SW480 (cell line): Measurements from ENCODE around the gene ALKBH3.

Source experiments
- DNase-seq: peaks from one replicate; pipeline ENCODE4 v3.0.0-alpha.2; 2016; ENCODE audit warnings: low spot score

The ALKBH3 gene

DNA sequence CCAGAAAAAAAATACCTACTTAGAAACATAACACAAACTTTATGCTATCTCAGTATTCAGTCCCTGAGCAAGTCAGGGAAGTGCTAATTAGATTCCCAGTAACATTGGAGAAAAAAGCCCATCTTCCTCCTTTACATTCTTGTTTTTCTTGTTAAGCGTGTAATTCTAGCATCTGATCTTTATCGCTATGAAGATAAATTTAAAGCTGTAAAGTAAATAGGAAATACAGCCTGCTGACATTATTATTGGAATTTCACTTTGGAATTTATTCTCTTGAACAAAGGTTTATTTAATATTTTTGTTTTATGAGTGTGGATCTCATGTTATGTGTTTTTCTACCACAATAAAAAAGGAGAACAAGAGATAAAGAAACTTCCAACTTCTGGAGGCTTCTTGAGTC is 13.9 kb downstream of the ALKBH3 start:
- DNase-seq = no peak

DNA sequence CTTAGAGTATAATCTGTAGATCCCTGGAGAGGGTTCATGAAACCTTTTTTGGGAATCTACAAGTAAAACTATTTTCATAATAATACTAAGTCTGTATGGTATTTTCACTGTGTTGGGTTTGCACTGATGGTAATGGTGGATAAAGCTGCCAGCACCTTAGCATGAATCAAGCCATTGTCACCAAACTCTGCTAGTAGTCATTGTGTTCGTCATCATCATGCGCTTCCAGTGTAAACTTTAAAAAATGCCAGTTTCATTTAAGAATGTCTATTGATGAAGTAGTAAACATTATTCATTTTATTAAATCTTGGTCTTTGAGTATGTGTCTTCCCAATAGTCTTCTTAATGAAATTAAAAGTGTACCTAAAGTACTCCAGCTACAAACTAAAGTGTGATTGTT is 15.0 kb downstream of the ALKBH3 start:
- DNase-seq = no peak

DNA sequence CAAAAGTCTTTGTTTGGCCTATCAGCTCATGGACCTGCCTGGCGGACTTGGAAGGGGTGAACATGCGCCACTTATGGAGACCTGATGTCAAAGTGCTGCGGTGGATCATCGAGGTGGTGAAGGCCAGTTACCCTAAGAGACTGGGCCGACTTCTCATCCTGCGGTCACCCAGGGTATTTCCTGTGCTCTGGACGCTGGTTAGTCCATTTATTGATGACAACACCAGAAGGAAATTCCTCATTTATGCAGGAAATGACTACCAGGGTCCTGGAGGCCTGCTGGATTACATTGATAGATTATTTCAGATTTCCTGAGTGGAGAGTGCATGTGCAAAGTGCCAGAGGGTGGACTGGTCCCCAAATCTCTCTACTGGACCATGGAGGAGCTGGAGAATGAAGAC is 17.9 kb downstream of the ALKBH3 start:
- no peak for DNase-seq

DNA sequence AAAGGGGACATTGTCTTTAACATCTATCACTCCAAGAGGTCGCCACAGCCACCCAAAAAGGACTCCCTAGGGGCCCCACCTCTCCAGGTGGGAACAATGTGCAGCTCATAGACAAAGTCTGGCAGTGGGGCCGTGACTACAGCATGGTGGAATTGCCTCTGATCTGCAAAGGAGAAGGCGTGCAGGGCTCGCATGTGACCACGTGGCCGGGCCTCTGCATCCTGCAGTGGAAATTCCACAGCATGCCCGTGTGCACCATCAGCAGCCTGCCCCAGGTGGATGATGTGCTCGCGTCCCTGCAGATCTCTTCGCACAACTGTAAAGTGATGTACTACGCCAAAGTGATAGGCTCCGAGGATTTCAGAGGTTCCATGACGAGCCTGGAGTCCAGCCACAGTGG is 18.5 kb downstream of the ALKBH3 start:
- no peak for DNase-seq

DNA sequence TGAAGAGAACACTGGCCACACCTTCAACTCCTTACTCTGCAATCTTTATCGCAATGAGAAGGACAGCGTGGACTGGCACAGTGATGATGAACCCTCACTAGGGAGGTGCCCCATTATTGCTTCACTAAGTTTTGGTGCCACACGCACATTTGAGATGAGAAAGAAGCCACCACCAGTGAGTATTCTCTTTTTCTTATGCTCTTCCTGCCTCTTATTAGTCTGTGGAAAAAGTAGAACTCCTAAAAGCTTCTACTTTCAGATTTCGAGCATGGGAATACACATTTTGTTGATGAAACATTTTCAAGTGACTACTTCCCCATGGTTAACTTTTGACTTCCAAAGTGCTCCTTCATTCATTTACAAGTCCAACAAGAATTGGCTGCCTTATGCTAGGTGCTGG is 20.9 kb downstream of the ALKBH3 start:
- no peak for DNase-seq

DNA sequence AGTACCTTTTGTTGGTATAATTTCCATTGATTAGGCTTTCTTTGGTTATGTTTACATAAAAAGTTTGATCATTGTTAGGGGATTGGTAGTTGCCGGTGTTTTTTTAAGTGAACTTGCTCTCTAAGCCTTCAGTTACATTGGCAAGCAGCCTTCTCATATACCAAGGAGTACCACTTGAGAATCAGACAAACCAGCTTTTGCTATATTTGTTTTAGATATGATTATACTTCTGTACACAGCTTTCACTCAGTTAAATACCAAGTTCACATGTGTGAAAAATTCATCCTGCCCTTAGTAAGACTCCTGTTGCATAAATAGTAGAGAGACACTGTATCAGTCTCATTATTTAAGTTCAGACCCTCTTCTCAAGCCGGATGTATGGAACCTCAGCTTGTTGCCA is 22.4 kb downstream of the ALKBH3 start:
- DNase-seq = no peak

DNA sequence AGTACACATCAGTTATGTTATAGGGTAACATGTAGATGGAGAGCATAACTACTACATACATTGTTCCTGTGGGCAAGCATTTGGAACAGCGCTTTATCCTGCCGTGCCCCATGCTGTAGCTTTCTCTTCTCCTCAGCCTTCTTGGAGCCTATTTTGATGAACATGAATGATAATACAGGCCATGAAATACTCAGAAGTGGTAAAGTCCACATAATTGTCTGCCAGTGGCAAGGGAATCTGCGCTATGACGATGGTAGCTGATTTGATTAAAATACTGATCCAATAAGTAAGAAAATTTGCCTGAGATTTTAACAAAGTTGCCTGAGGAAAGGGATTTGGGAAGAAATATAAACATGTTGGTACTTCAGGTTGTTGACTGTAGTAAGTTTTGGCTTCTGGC is 23.3 kb downstream of the ALKBH3 start:
- DNase-seq = no peak

DNA sequence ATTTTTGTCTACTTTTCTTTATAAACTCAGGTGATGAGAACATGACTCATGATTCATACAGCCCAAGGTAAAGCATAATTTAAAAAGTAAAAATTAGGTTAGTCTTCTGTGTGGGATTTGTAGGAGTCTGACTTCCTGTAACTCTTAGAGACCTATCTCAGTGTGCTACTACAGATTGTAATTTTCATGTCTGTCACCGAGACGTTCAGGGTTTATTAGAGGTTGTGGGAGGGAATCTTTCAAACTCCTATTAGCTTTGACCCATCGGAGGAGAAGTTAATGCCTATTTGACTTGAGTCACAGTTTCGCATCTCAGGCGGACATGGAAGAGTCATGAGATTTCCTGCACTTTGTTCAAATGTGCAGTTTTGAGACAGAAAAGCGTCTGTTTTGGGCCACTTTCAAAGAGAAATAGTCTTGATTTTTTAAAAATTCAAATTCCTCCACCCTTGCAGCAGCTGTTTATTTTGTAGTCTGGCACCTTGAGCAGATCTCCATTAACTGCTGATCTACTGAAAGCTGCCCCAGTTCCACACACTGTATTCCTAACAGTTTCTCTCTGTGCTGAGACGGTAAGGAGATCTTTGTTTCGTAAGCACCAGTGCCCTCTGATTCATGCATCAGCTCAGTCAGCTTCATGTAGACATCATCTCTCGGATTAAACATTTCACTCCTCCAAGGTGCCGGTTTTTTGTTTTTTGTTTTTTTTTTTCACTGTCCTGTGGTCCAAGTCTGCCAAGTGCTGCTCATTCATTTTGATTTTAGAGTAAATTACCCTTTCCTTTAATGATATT is 24.3 kb downstream of the ALKBH3 start:
- DNase-seq = no peak

DNA sequence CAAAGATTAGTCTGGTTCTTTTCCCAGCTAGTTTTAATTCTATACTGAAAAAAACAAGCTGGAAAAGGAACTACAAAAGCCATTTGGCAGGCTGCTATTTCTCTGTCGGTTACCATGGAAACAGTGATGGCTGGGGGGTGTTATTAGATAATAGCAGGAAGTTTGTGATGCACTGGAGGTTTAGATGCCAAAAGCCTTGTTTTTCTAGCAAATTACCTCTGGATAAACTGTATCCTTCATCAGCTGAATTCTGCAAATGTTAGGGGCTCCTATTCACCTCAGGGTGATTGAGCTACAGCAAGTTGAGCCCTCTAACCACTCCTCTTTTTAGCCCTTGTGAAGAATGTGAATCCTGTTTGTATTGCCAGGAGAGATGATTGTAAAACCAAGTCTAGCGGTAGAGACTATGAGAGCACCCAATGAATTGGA is 25.2 kb downstream of the ALKBH3 start:
- no peak for DNase-seq

DNA sequence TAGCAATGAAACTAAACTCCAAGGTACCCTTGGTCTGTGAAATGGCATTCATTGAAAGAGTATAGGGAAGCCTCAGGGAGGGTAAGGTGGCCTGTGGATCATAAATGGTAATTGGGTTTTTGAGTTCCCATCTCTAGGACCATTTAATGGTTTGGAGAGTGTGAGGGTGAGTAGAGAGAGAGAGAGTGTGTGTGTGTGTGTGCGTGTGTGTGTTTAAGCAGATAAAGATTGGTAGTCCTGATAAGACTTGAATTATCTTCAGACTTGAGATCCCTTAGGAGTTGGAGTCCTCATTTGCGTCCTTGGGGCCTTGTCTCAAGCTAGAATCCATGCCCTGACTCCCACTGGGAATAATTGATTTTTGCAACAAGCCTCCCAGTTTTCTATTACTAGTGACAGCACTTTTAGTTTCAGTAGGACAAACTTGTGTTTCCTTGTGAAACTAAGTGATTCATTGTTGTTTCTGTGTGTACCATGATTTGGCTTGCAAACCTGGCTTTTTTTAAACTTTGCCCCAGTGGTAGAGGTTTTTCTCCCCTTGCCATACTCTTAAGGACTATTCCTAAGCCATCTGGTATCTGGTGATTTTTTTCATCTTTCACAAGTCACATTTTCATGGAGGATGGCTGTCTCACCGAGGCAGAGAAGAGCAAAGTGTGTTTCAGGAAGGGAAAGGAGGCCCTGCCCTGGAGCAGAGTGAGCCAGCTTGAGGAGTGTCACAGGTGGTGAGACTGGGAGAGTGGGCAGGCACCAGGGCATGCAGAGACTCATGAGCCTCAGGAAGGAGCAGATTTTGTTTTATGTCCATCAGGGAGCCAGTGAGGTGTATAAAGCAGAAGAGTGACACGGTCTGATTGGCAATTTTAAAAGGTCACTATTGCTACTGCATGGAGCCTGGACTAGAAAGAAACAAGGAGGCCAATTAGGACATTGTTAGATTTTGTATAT is 26.7 kb downstream of the ALKBH3 start:
- DNase-seq = no peak

DNA sequence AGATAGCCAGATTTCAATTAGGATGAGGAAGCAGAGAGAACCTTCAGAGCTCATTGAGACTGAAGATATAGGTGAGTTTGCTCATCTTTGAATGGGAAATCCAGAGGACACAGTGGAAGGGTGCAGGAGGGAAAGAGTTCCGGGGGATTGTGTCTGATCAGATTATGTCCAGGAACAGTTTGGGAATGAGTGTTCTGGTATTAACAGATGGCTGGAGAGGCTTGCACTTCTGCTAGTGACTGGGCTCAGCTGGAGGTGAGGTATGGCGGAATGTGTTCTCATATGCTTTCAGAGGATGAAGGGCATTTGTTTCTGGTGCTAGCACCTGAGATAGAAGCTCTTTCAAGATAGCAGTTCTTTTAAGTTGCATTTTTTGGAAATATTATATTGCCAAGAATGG is 27.6 kb downstream of the ALKBH3 start:
- DNase-seq = no peak

DNA sequence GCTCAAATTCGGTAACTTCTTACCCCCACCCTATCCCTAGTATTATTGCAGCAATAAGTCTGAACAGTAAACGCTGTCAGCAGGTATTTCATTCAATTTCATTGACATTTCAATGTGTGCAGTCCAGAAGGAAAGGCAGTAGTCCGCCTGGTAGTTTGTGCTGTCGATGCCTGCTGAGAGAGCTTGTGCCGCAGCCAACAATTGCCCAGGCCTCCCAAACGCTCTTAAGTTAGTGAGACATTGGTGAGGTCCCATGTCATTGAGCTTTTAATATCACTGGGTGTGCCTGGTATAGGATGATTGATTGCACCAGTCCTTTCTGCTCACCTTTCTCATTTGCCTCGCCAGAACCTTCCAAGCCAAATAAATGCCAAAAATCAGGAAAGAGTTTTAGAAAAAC is 28.1 kb downstream of the ALKBH3 start:
- DNase-seq = no peak

DNA sequence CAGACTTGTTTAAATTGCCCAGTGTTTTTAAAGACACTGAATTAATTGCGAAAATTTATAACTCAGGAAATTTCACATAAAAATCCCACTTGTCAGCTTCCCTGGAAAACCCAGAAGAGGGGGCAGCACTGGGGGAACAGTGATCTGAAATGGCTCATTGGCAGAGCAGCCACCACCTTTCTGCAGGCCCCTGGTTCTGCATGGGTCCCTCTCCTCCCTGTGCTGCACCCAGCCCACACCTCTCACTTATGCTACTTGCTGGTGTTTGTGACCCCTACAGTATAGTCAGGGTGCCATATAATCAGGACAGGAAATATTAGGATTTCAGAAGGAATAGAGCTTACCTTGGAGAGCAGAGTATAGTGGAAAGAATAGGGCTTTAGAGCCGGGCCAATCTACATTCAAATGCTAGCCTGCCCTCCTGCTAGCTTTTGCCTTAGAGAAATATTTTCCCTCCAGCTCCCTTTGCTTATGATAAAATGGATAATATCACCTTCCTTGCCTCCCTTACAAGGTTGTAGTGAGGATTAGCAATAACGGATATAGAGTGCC is 33.3 kb downstream of the ALKBH3 start:
- DNase-seq = no peak

DNA sequence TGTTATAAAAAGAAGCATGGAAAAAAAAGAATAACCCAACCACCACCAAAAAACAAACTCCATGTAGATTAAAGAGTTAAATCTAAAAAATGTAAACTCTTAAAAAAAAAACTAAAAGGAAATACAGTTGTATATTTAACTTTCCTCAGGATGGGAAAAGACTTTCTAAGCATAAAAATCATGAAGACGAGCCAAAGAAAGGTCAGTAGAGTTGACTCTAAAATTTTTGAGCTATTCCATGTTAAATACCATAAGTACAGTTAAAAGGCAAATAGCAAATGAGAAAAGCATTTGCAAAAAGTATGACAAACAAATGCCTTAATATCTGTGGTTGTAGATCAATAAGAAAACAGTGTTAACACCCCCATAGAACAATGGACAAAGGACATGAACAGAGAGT is 33.8 kb downstream of the ALKBH3 start:
- no peak for DNase-seq

DNA sequence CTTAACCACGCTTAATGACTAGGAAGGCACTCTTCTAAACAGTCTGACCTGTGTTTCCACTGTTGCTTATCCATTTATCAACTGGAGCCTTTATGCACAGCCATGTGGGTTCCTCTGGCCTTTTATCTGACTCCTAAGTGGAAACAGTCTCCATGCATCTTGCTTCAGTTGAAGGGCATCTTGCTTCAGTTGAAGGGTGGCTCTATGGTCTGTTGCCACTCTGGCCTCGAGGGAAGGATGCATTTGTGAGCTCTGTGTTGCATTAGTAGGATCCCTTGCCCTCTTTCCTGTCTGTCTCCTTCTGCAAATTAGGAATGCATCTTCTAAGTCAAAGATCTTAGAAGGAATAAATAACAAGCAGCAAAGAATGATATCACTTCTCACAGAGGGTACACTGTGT is 36.0 kb downstream of the ALKBH3 start:
- DNase-seq = no peak

DNA sequence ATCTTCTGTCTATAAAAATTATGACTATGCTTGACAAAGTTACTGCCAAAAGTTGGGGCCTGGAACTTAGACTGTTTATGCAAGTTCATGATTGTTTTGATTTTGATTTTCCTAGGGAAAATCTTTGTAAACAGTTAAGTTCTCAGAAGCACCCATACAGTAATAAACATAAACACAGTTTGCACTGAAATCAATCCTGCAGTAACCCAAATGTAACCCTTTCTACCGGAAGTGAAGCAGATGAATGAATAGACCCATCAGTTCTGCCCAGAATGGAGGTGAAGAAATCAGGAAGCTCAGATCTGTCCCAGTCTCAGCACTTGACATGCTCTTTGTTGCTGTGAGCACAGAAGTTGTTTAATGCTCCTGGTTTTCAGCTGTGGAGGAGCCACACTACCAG is 37.2 kb downstream of the ALKBH3 start:
- DNase-seq = no peak

DNA sequence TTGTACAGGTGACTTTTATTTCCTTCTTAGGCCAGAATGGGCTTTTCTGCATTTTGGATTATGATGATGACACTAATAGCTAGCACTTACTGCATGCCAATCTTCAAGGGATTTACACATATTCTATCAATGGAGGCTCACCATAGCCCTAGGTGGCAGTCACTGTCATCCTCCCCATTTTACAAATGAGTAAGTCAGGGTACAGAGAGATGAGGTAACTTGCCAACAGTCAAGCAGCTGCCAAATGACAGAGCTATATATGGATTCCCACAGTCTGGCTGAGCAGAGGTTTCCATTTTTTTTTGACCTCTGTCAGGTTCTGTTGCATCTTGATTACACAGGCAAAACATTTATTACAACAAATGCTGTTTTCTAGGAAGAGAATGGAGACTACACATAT is 38.0 kb downstream of the ALKBH3 start:
- DNase-seq = no peak

DNA sequence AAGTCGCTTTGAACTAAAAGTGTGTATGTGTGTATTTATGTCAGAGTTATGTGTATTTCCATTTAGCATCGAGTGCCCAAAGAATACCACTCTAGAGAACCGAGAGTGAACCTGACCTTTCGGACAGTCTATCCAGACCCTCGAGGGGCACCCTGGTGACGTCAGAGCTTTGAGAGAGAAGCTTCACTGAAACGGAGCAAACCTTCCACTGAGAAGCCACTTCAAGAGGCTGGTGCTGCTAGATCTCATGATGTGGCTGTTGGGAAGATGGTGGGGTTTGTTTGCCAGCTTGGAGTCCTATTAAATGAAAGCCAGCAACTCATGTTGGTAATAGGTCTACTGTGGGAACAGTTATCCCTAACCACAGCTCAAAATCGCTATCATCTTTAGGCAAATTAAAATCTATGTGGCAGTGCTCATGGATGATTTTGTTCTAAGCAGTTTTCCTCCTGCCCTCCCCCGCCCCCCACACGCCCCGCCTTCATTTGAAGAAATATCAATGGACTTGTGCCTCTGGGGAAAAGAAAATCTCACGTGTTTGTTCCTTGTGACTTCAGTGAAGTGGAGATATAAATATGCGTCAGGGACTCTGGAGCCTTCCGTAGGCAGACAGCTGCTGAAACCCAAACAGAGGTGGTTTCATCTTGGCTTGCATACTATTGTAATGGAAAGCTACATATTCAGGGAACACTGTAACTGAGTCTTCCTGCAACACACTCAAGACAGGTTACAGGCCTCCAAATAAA is 39.4 kb downstream of the ALKBH3 start:
- DNase-seq = no peak

DNA sequence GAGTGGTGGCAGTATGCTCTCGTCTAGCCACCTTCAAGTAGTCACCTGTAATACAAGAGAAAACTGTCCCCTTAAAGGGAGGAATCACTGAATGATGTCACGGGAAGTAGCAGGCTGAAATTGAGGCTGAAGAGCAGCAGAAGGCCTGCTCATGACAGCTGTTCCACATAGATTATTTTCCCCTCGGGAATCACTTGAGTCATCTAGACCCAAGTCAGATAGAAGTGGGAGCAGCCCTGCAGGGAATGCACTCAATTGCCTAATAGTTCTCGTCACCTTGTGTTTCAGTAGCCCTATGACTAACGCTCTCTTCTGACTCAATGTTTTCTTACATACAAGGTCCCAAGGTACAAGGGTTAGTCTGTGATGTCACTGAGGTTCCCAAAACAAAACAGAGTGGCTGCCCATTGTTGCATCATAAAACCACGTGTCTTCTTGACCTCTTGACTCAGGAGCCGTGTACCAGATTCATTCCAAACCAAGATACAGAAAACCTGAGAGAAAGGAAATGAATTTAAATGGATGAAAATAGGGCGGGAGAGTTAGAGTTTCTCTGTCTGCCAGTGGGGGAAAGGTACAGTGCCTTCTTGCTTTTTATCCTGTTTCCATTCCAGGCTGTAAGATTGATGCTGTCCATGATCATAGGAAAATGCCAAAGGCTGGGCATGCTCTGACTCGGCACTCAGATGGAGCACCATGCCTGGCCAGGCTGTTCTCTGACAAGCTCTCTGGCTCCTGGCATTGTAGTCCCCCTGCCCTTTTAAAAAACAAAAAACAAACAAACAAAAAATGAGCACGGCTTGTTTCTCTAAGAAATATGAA is 40.2 kb downstream of the ALKBH3 start:
- DNase-seq = peak; percentile 93

DNA sequence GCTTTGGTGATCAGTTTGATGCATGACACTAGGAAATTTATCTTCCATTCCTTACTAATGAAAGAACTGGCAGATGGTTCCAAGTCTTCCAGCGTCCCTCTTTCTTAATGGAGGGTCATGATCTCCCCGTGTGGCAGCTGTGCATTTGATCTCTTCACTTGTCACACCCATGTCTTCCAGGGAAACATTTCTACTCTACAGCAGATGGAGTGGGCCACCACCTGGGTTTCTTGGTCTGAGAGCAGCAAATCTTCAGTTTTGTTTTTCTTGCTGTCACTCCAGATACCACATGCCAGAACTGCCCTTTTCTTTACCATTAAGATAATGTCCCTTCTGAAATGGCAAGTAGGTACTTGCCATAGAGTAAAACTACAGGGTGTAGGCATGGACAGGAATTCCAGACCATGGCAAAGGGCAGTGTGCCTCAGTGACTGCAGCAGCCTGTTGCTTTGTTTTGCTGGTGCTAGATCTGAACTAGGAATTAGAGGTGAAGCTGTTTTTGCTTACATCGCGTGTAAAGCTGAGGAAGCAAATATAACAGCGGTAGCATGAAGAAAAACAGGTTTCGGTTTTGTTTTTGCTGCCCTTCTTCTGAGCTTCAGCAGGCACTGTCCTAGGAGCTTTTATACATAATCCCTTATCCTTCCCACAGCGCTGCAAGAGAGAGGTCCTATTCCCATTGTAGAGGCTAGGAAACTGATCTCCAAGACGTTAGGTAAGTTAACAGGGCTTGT is 41.1 kb downstream of the ALKBH3 start:
- DNase-seq = no peak

DNA sequence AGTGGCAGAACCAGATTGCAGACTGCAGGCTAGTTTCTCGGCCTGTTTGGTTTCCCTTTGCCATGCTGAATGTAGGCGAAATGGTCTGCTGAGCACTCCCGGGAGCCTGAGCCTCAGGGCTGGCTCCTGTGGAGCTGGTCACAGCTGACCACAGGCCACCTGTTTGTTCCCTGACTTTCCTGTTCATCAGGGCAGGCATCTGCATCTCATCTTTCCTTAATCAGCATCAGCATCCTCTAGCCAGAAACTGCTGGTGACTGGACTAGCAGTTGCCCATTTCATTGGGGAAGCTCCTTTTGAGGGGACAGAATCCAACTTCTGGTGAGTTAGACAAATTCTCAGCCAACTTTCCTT is 41.6 kb downstream of the ALKBH3 start:
- no peak for DNase-seq
